ENCODE results near the gene KCNF1.

Gene KCNF1

DNA sequence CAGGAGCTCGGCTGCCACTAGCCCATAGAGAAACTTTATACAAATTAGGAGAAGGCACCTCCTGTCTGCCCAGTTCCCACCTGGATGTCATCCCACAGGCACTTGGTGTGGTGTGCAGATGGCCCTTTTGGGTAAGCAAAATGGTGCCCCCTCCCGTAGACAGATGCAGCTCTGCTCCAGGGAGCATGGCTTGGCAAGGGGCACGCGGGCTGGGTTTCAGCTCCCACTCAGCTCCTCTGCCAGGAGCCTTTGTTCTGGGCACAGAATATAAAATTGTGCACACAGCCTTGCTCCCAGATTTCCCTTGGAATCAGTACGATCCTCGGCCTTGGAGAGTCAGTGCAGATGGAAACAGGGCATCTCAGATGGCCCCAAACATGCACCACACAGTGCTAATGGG lies 20.3 kb upstream of the KCNF1 start:
- no peak for TF ChIP-seq ZNF70 (CRISPR knock-in tag; IDR thresholded peaks at IDR 0.05)
- TF ChIP-seq ZNF8 (CRISPR knock-in tag; IDR thresholded peaks at IDR 0.05) = no peak
- TF ChIP-seq TCF4 (CRISPR knock-in tag; IDR thresholded peaks at IDR 0.05; ENCODE audit: borderline replicate concordance) = no peak
- no peak for TF ChIP-seq ZFP3 (CRISPR knock-in tag; IDR thresholded peaks at IDR 0.05)
- ATAC-seq = no peak

DNA sequence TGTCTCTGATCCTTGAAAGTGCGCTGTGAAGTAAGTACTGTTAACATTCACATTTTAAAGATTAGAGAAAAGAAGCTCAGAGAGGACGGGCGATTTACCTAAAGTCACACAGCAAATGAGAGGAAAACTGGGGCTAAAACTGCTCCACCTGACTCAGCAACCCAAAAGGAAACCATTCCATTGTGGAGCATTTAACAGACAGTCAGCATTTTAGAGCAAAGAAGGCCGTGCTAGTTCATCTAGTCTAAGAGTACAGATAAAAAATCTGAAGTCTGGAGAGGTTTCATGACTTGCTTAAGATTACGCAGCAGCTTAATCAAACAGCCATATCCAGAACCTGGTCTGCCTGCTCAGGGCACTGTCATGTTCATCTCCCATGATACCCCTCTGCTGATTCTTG lies 19.9 kb upstream of the KCNF1 start:
- no peak for ATAC-seq
- TF ChIP-seq CSDC2 (CRISPR knock-in tag; IDR thresholded peaks at IDR 0.05) (no peak), ZNF8 (CRISPR knock-in tag; IDR thresholded peaks at IDR 0.05) (no peak), GLIS3 (CRISPR knock-in tag; IDR thresholded peaks at IDR 0.05) (no peak), ZC3H10 (CRISPR knock-in tag; IDR thresholded peaks at IDR 0.05) (no peak), ESRRG (CRISPR knock-in tag; IDR thresholded peaks at IDR 0.05) (no peak), ZFP30 (CRISPR knock-in tag; IDR thresholded peaks at IDR 0.05) (no peak), ZNF70 (CRISPR knock-in tag; IDR thresholded peaks at IDR 0.05) (no peak)
- TF ChIP-seq, protein P1, sequence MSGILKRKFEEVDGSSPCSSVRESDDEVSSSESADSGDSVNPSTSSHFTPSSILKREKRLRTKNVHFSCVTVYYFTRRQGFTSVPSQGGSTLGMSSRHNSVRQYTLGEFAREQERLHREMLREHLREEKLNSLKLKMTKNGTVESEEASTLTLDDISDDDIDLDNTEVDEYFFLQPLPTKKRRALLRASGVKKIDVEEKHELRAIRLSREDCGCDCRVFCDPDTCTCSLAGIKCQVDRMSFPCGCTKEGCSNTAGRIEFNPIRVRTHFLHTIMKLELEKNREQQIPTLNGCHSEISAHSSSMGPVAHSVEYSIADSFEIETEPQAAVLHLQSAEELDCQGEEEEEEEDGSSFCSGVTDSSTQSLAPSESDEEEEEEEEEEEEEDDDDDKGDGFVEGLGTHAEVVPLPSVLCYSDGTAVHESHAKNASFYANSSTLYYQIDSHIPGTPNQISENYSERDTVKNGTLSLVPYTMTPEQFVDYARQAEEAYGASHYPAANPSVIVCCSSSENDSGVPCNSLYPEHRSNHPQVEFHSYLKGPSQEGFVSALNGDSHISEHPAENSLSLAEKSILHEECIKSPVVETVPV (CRISPR knock-in tag; IDR thresholded peaks at IDR 0.05) = no peak
- TF ChIP-seq, protein P2, sequence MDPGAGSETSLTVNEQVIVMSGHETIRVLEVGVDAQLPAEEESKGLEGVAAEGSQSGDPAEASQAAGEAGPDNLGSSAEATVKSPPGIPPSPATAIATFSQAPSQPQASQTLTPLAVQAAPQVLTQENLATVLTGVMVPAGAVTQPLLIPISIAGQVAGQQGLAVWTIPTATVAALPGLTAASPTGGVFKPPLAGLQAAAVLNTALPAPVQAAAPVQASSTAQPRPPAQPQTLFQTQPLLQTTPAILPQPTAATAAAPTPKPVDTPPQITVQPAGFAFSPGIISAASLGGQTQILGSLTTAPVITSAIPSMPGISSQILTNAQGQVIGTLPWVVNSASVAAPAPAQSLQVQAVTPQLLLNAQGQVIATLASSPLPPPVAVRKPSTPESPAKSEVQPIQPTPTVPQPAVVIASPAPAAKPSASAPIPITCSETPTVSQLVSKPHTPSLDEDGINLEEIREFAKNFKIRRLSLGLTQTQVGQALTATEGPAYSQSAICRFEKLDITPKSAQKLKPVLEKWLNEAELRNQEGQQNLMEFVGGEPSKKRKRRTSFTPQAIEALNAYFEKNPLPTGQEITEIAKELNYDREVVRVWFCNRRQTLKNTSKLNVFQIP (CRISPR knock-in tag; IDR thresholded peaks at IDR 0.05; ENCODE audit: borderline replicate concordance, low read depth) = no peak
- TF ChIP-seq, protein P3, sequence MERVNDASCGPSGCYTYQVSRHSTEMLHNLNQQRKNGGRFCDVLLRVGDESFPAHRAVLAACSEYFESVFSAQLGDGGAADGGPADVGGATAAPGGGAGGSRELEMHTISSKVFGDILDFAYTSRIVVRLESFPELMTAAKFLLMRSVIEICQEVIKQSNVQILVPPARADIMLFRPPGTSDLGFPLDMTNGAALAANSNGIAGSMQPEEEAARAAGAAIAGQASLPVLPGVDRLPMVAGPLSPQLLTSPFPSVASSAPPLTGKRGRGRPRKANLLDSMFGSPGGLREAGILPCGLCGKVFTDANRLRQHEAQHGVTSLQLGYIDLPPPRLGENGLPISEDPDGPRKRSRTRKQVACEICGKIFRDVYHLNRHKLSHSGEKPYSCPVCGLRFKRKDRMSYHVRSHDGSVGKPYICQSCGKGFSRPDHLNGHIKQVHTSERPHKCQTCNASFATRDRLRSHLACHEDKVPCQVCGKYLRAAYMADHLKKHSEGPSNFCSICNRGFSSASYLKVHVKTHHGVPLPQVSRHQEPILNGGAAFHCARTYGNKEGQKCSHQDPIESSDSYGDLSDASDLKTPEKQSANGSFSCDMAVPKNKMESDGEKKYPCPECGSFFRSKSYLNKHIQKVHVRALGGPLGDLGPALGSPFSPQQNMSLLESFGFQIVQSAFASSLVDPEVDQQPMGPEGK (CRISPR knock-in tag; IDR thresholded peaks at IDR 0.05; ENCODE audit: borderline replicate concordance) = no peak

DNA sequence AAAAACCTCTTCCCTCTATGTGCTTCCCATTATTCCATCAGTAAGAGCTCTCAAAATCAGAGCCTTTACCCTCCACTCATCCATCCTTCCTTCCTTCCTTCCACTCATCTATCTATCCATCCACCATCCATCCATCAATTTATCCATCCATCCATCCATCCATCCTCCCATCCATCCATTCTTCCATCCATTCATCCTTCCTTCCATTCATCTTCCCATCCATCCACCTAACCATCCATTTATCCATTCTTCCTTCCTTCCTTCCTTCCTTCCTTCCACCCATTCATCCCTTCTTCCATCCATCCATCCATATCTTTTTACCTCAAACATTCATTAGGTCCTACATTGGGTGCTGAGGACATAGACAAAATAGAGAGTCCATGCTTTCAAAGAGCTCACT lies 19.4 kb upstream of the KCNF1 start:
- TF ChIP-seq ZNF8 (CRISPR knock-in tag; IDR thresholded peaks at IDR 0.05) = no peak
- ATAC-seq = no peak

DNA sequence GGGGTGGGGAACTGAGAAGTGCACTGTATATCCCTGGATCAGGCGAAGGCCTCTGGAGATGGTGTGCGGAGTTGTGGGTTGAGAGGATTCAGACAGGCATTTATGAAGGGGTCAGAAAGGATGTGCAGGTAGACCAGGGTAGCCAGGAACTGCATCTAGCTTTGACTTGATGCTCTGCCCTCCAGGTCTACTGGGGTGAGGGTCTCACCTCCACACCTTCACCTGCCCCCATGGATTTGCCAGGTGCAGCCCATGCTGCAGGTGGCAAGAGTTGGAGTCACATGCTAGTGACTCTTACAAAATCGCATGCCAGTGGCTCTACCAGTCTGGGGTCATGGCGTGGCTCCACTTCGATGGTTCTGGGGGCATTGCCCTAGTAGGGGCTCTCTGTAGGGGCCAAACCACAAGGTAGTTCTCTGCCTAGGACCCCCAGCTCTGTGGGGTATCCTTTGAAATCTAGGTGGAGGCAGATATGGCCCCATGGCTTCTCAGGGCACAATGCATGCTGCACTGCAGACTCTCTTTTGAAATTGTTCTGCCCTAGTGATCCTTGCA lies 18.9 kb upstream of the KCNF1 start:
- ATAC-seq = no peak

DNA sequence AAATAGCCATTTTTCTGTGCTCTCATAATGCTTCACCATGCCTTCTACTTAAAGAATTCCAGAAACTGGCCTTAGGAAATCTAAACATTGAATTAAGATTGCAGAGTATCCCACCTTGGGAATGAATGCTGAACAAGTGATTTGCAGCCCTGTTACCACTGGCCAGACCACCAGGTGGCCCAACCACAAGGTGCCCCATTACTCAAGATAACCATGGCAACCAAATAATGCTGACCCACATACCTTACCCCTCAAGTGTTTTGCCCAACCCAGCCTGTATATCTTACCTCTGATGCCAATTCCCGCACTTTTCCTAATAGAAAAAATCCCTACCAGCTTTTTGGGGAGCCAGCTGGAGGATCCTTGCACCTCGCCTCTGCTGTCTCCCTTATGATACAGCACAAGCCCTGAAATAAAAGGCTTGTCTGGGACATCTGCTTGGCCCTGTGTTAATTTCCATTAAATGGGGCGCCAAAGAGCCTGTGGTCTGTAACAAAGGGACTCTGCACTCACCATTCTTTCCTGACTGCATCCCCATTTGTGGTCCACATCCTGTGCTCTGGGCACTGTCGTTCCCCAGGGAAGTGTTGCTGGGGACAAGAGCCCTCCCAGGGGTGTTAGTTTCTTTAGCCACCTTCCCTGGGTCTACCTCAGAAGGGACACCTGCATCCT lies 17.3 kb upstream of the KCNF1 start:
- ATAC-seq = no peak
- TF ChIP-seq ZNF565 (CRISPR knock-in tag; conservative IDR thresholded peaks at IDR 0.05; ENCODE audit: low read depth) (no peak), RARB (CRISPR knock-in tag; IDR thresholded peaks at IDR 0.05) (no peak), ARNTL (CRISPR knock-in tag; IDR thresholded peaks at IDR 0.05; ENCODE audit: borderline replicate concordance, low read depth) (no peak), SNAI2 (CRISPR knock-in tag; IDR thresholded peaks at IDR 0.05) (no peak), ZC3H10 (CRISPR knock-in tag; IDR thresholded peaks at IDR 0.05) (no peak), ESRRG (CRISPR knock-in tag; IDR thresholded peaks at IDR 0.05) (no peak), ZNF70 (CRISPR knock-in tag; IDR thresholded peaks at IDR 0.05) (no peak), BACH2 (CRISPR knock-in tag; IDR thresholded peaks at IDR 0.05; ENCODE audit: borderline replicate concordance) (no peak), ZFP30 (CRISPR knock-in tag; IDR thresholded peaks at IDR 0.05) (no peak), TOX (CRISPR knock-in tag; IDR thresholded peaks at IDR 0.05; ENCODE audit: borderline replicate concordance) (no peak), ZNF8 (CRISPR knock-in tag; IDR thresholded peaks at IDR 0.05) (no peak)
- TF ChIP-seq, protein P4, sequence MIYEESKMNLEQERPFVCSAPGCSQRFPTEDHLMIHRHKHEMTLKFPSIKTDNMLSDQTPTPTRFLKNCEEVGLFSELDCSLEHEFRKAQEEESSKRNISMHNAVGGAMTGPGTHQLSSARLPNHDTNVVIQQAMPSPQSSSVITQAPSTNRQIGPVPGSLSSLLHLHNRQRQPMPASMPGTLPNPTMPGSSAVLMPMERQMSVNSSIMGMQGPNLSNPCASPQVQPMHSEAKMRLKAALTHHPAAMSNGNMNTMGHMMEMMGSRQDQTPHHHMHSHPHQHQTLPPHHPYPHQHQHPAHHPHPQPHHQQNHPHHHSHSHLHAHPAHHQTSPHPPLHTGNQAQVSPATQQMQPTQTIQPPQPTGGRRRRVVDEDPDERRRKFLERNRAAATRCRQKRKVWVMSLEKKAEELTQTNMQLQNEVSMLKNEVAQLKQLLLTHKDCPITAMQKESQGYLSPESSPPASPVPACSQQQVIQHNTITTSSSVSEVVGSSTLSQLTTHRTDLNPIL (CRISPR knock-in tag; IDR thresholded peaks at IDR 0.05; ENCODE audit: low read depth) = no peak
- TF ChIP-seq, protein P3 (CRISPR knock-in tag; IDR thresholded peaks at IDR 0.05; ENCODE audit: borderline replicate concordance) = no peak
- TF ChIP-seq, protein P2 (CRISPR knock-in tag; IDR thresholded peaks at IDR 0.05; ENCODE audit: borderline replicate concordance, low read depth) = no peak
- TF ChIP-seq, protein P5, sequence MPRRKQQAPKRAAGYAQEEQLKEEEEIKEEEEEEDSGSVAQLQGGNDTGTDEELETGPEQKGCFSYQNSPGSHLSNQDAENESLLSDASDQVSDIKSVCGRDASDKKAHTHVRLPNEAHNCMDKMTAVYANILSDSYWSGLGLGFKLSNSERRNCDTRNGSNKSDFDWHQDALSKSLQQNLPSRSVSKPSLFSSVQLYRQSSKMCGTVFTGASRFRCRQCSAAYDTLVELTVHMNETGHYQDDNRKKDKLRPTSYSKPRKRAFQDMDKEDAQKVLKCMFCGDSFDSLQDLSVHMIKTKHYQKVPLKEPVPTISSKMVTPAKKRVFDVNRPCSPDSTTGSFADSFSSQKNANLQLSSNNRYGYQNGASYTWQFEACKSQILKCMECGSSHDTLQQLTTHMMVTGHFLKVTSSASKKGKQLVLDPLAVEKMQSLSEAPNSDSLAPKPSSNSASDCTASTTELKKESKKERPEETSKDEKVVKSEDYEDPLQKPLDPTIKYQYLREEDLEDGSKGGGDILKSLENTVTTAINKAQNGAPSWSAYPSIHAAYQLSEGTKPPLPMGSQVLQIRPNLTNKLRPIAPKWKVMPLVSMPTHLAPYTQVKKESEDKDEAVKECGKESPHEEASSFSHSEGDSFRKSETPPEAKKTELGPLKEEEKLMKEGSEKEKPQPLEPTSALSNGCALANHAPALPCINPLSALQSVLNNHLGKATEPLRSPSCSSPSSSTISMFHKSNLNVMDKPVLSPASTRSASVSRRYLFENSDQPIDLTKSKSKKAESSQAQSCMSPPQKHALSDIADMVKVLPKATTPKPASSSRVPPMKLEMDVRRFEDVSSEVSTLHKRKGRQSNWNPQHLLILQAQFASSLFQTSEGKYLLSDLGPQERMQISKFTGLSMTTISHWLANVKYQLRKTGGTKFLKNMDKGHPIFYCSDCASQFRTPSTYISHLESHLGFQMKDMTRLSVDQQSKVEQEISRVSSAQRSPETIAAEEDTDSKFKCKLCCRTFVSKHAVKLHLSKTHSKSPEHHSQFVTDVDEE (CRISPR knock-in tag; IDR thresholded peaks at IDR 0.05) = no peak

More for the DNA sequence above, 18.9 kb upstream of the KCNF1 start:
- TF ChIP-seq ZFP30 (CRISPR knock-in tag; IDR thresholded peaks at IDR 0.05) (no peak), ZFP3 (CRISPR knock-in tag; IDR thresholded peaks at IDR 0.05) (no peak)

Data from SK-N-SH treated with all-trans-retinoic acid at 6 μM for 48 hours (cell line).